ENCODE data around the gene VWA8.

VWA8 gene

GRCh38 chr13:41833201-41833600, 127.7 kb downstream of the VWA8 start:
- H3K27me3 ChIP-seq (ENCODE audit: control insufficient read depth, insufficient read depth, low read length) = no peaks in the 10 kb centered on the region
- H3K27ac ChIP-seq (ENCODE audit: low read depth, low read length) = no peak overlapping the region
- no peak overlapping the region for H3K9ac ChIP-seq (ENCODE audit: low read length)
- no peaks in the 10 kb centered on the region for H3K4me1 ChIP-seq (ENCODE audit: control insufficient read depth, insufficient read depth, low read length)
- H3K4me3 ChIP-seq (ENCODE audit: low read length) = no peak overlapping the region
- H3K36me3 ChIP-seq (ENCODE audit: control insufficient read depth, insufficient read depth, low read length) = peaks cover 2% of the 10 kb centered on the region

DNA sequence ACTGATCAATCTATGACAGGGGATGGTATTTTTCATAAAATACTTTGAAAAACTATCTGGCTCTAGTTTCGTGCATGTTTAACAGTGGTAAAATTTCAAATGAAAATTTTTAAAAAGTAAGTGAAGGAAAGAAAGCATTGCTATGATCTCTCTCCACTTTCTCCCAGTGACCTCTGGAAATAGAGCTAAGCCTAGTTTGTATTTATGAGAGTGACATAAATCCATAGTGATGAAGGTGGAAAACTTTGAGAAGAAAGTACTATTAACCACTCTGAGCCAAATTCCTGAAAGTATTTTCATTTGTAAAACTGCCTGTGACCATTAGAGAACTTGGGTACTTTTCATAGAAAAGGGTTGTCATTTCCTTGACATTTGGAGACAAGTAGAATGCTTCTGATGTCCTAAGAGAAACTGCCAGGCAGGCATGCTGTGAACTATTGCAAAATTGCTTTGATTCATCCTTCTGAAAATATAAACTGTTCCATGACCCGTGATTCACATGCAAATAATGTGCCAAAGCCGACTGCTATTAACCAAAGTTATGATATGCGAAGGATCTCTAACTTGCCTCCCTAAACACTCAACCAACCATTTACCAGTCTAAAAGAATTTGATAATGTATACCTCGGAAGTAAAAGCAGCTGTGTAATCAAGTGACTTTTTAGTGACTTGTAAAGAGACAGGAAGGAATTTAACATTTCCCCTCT, 133.2 kb downstream of the VWA8 start:
- H3K4me1 ChIP-seq (ENCODE audit: control insufficient read depth, insufficient read depth, low read length) = peaks cover 8% of the 10 kb centered on the region
- no peaks in the 10 kb centered on the region for H3K36me3 ChIP-seq (ENCODE audit: control insufficient read depth, insufficient read depth, low read length)
- no peak overlapping the region for H3K4me3 ChIP-seq (ENCODE audit: low read length)
- H3K27ac ChIP-seq (ENCODE audit: low read depth, low read length) = no peak overlapping the region
- H3K27me3 ChIP-seq (ENCODE audit: control insufficient read depth, insufficient read depth, low read length) = no peaks in the 10 kb centered on the region
- no peak overlapping the region for H3K9ac ChIP-seq (ENCODE audit: low read length)

DNA sequence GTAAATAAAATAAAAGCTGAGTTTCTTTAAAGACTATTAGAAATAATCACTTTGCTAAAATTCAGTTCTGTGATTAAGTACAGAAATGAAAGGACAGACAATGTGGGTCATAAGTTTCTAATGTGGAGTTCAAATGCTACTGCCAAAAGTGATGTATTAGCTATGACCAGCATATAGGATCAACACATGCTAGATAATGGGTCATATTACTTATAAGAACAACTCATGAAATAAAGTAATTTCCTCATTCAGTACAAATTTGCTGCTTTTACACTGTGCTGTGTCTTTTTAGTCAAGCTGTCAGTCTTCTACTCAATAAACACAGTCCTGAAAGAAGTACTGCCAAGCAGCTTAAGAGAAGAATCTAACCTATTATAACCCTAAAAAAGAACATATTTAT, 135.2 kb downstream of the VWA8 start:
- H3K36me3 ChIP-seq (ENCODE audit: control insufficient read depth, insufficient read depth, low read length) = no peaks in the 10 kb centered on the region
- no peaks in the 10 kb centered on the region for H3K27me3 ChIP-seq (ENCODE audit: control insufficient read depth, insufficient read depth, low read length)
- no peak overlapping the region for H3K9ac ChIP-seq (ENCODE audit: low read length)
- H3K27ac ChIP-seq (ENCODE audit: low read depth, low read length) = no peak overlapping the region
- no peak overlapping the region for H3K4me3 ChIP-seq (ENCODE audit: low read length)
- peaks cover 8% of the 10 kb centered on the region for H3K4me1 ChIP-seq (ENCODE audit: control insufficient read depth, insufficient read depth, low read length)

DNA sequence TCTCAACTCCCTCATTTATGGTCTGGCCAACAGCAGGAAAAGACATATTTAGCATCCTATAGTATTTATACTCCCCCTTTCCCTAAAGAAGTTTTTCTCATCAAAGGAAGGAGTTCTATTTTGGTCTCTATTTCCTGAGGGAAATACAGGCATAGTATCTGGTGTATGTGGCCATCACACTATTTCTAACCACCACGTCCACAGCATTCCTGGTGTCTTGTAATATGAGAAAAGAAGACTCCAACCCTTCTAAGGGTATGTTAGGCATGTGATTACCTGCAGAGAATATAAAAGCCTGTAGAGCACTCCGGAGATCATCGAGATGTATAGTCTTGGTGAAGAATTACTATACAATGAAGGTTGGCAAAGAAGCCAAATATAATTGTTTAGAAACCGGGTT, 137.4 kb downstream of the VWA8 start:
- no peak overlapping the region for H3K9ac ChIP-seq (ENCODE audit: low read length)
- no peaks in the 10 kb centered on the region for H3K36me3 ChIP-seq (ENCODE audit: control insufficient read depth, insufficient read depth, low read length)
- no peaks in the 10 kb centered on the region for H3K27me3 ChIP-seq (ENCODE audit: control insufficient read depth, insufficient read depth, low read length)
- H3K4me3 ChIP-seq (ENCODE audit: low read length) = no peak overlapping the region
- H3K4me1 ChIP-seq (ENCODE audit: control insufficient read depth, insufficient read depth, low read length) = peaks cover 8% of the 10 kb centered on the region
- H3K27ac ChIP-seq (ENCODE audit: low read depth, low read length) = no peak overlapping the region

DNA sequence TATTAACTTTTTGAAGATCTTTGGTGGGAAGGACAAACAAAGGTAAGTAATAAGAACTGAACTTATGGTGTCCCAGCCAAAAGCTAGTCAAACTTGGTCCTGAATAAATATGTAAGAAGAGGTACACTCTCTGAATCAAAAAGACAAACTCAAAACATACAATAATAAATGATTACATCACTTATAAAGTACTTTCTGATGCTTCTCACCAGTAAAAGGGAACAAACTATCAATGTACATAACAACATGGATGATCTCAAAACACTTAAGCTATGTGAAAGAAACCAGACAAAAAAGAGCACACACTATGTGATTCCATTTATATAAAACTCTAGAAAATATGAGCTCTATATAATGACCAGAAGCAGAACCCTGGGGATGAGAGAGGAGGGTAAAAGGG, 138.3 kb downstream of the VWA8 start:
- Histone ChIP-seq H3K27ac (ENCODE audit: low read depth, low read length) (no peak overlapping the region), H3K36me3 (ENCODE audit: control insufficient read depth, insufficient read depth, low read length) (peaks cover 2% of the 10 kb centered on the region), H3K9ac (ENCODE audit: low read length) (no peak overlapping the region)

GRCh38 chr13:41821238-41821594, 139.7 kb downstream of the VWA8 start:
- no peak overlapping the region for H3K27ac ChIP-seq (ENCODE audit: low read depth, low read length)
- peaks cover 2% of the 10 kb centered on the region for H3K36me3 ChIP-seq (ENCODE audit: control insufficient read depth, insufficient read depth, low read length)
- no peaks in the 10 kb centered on the region for H3K27me3 ChIP-seq (ENCODE audit: control insufficient read depth, insufficient read depth, low read length)
- H3K4me1 ChIP-seq (ENCODE audit: control insufficient read depth, insufficient read depth, low read length) = no peaks in the 10 kb centered on the region
- H3K9ac ChIP-seq (ENCODE audit: low read length) = no peak overlapping the region
- H3K4me3 ChIP-seq (ENCODE audit: low read length) = no peak overlapping the region

More for the DNA sequence above, 138.3 kb downstream of the VWA8 start:
- Histone ChIP-seq H3K4me3 (ENCODE audit: low read length) (no peak overlapping the region), H3K27me3 (ENCODE audit: control insufficient read depth, insufficient read depth, low read length) (no peaks in the 10 kb centered on the region), H3K4me1 (ENCODE audit: control insufficient read depth, insufficient read depth, low read length) (peaks cover 4% of the 10 kb centered on the region)

- H3K9ac ChIP-seq (ENCODE audit: low read length) = no peak overlapping the region
- no peaks in the 10 kb centered on the region for H3K4me1 ChIP-seq (ENCODE audit: control insufficient read depth, insufficient read depth, low read length)
- no peaks in the 10 kb centered on the region for H3K27me3 ChIP-seq (ENCODE audit: control insufficient read depth, insufficient read depth, low read length)
- H3K27ac ChIP-seq (ENCODE audit: low read depth, low read length) = no peak overlapping the region
- no peak overlapping the region for H3K4me3 ChIP-seq (ENCODE audit: low read length)
- peaks cover 4% of the 10 kb centered on the region for H3K36me3 ChIP-seq (ENCODE audit: control insufficient read depth, insufficient read depth, low read length)
Observed at GRCh38 chr13:41820581-41821237, 140.2 kb downstream of the VWA8 start.

DNA sequence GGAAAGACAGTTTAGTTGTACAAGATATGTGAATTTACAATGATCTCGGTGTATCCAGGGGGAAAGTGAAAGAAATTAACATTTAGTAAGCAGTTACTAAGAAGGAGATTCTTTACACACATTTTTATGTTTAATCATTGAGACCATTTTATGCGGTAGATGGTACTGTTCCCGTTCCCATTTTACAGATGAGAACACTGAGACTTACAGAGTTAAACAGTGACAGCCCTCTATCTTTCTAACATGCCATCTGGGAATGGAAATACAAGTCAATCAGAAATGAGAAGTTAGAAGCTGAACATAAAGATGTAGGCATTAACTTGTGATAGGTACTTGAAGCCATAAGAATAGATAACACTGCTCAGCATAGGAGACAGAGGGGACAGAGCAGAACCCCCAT, 144.9 kb downstream of the VWA8 start:
- H3K36me3 ChIP-seq (ENCODE audit: control insufficient read depth, insufficient read depth, low read length) = peaks cover 6% of the 10 kb centered on the region
- no peak overlapping the region for H3K27ac ChIP-seq (ENCODE audit: low read depth, low read length)
- H3K4me3 ChIP-seq (ENCODE audit: low read length) = no peak overlapping the region
- no peaks in the 10 kb centered on the region for H3K4me1 ChIP-seq (ENCODE audit: control insufficient read depth, insufficient read depth, low read length)
- no peaks in the 10 kb centered on the region for H3K27me3 ChIP-seq (ENCODE audit: control insufficient read depth, insufficient read depth, low read length)
- H3K9ac ChIP-seq (ENCODE audit: low read length) = no peak overlapping the region

- H3K27ac ChIP-seq (ENCODE audit: low read depth, low read length) = no peak overlapping the region
- H3K4me3 ChIP-seq (ENCODE audit: low read length) = no peak overlapping the region
- H3K4me1 ChIP-seq (ENCODE audit: control insufficient read depth, insufficient read depth, low read length) = no peaks in the 10 kb centered on the region
- no peak overlapping the region for H3K9ac ChIP-seq (ENCODE audit: low read length)
- H3K27me3 ChIP-seq (ENCODE audit: control insufficient read depth, insufficient read depth, low read length) = no peaks in the 10 kb centered on the region
- H3K36me3 ChIP-seq (ENCODE audit: control insufficient read depth, insufficient read depth, low read length) = peaks cover 6% of the 10 kb centered on the region
Observed at GRCh38 chr13:41813426-41813825, 147.5 kb downstream of the VWA8 start.

DNA sequence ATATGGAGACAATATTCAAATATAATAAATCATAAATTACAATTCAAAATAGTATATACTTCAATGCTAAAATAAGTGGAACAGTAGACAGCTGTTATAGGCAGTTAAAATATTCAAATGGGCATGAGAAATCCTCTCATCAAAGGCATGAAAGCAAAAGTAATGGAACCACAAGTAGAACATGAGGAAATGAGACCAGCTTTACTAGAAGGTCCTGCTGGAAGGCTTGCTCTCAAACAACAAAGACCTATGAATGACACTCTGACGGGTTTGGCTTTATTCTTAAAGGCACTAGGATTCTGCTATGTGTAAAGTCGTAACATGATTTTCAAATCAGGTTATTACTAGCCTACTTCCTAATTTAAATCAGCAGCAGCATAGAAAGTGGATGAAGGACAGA, 148.1 kb downstream of the VWA8 start:
- H3K4me3 ChIP-seq (ENCODE audit: low read length) = no peak overlapping the region
- H3K27ac ChIP-seq (ENCODE audit: low read depth, low read length) = no peak overlapping the region
- H3K36me3 ChIP-seq (ENCODE audit: control insufficient read depth, insufficient read depth, low read length) = peaks cover 6% of the 10 kb centered on the region
- no peak overlapping the region for H3K9ac ChIP-seq (ENCODE audit: low read length)
- no peaks in the 10 kb centered on the region for H3K4me1 ChIP-seq (ENCODE audit: control insufficient read depth, insufficient read depth, low read length)
- no peaks in the 10 kb centered on the region for H3K27me3 ChIP-seq (ENCODE audit: control insufficient read depth, insufficient read depth, low read length)

- Histone ChIP-seq H3K36me3 (ENCODE audit: control insufficient read depth, insufficient read depth, low read length) (peaks cover 4% of the 10 kb centered on the region), H3K9ac (ENCODE audit: low read length) (no peak overlapping the region), H3K27ac (ENCODE audit: low read depth, low read length) (no peak overlapping the region), H3K4me3 (ENCODE audit: low read length) (no peak overlapping the region), H3K4me1 (ENCODE audit: control insufficient read depth, insufficient read depth, low read length) (no peaks in the 10 kb centered on the region), H3K27me3 (ENCODE audit: control insufficient read depth, insufficient read depth, low read length) (no peaks in the 10 kb centered on the region)
Observed at GRCh38 chr13:41812237-41812636, 148.7 kb downstream of the VWA8 start.

- H3K4me3 ChIP-seq (ENCODE audit: low read length) = no peak overlapping the region
- H3K27me3 ChIP-seq (ENCODE audit: control insufficient read depth, insufficient read depth, low read length) = no peaks in the 10 kb centered on the region
- H3K36me3 ChIP-seq (ENCODE audit: control insufficient read depth, insufficient read depth, low read length) = peaks cover 4% of the 10 kb centered on the region
- H3K9ac ChIP-seq (ENCODE audit: low read length) = no peak overlapping the region
- H3K27ac ChIP-seq (ENCODE audit: low read depth, low read length) = no peak overlapping the region
- H3K4me1 ChIP-seq (ENCODE audit: control insufficient read depth, insufficient read depth, low read length) = no peaks in the 10 kb centered on the region
Observed at GRCh38 chr13:41811588-41812021, 149.3 kb downstream of the VWA8 start.

- H3K9ac ChIP-seq (ENCODE audit: low read length) = no peak overlapping the region
- H3K4me1 ChIP-seq (ENCODE audit: control insufficient read depth, insufficient read depth, low read length) = no peaks in the 10 kb centered on the region
- H3K27ac ChIP-seq (ENCODE audit: low read depth, low read length) = no peak overlapping the region
- H3K4me3 ChIP-seq (ENCODE audit: low read length) = no peak overlapping the region
- peaks cover 2% of the 10 kb centered on the region for H3K36me3 ChIP-seq (ENCODE audit: control insufficient read depth, insufficient read depth, low read length)
- H3K27me3 ChIP-seq (ENCODE audit: control insufficient read depth, insufficient read depth, low read length) = no peaks in the 10 kb centered on the region
Observed at GRCh38 chr13:41809962-41810361, 150.9 kb downstream of the VWA8 start.
